DMS79 (cell line): Measurements from ENCODE around the gene ZNF865.
"Not testable (repeated sequence)": the region's sequence is repeated elsewhere in the genome, so short reads cannot be mapped to it uniquely, and the experiment has no call there.

Source experiments
- DNase-seq: peaks from one replicate; lab custom pipeline; 2025; lab: John Stamatoyannopoulos, UW

The ZNF865 gene

DNA sequence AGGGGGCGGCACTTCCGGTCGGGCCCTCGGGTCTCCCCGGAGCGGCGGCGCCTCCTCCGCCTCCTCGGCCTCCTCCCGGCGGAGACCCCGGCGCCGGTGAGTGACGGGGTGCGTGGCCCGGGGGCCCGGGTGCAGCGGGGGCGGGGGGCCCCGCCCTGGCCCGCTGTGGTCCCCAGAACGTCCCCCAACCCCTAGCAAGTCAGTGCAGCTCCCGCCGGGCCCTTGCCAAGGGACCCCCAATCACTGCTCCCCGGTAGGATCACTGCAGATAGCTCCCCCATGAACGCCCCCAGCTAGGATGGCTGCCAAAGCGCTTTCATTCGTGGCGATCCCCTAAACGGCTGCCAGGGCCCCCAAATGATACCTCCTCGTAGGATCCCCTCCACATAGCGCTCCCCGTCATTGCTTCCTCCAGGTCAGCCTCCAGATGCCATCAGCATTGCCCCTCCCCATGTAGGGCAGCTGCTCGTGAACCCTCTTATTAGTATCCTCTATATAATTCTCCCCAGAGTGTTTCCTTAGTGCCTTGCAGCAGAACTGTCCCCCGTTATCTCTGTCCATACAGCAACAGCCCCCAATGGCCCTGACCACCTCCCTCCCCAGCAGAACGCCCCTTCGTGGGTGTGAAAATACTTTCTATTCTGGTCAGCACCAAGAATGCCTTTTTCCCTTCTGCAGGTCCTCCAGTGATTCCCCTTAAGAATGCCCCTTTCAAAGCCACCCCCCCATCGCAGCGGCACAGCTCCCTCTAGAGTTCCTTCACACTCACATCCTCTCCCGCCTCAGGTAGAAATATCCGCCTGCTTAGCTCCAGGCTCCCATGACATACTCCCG lies at the start of gene ZNF865:
ZNF865 (plus strand) TSS at position 11 of the 834 bp plus-strand sequence. CDS start 7,972 bp downstream, outside the sequence.
- peak; percentile 21 for DNase-seq

DNA sequence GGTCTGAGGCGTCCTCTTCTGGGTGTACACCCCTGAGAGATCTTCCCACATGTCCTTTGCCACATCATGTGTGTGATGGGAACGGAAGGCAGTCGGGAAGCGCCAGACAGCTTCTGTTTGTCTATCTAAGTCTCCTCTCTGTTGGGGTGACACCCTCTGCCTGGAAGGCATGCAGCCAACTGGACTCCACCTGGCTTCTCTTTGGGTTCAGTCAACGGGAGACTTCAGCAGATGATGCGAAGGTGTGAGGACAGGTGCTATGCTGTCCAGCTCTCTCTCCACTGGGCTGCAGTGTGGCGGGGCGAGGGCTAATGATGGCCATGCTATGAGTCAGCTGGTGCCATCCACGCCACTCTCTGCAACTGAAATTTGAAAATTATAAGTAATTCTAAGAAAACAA lies 45.8 kb upstream of the ZNF865 start:
- no peak for DNase-seq

DNA sequence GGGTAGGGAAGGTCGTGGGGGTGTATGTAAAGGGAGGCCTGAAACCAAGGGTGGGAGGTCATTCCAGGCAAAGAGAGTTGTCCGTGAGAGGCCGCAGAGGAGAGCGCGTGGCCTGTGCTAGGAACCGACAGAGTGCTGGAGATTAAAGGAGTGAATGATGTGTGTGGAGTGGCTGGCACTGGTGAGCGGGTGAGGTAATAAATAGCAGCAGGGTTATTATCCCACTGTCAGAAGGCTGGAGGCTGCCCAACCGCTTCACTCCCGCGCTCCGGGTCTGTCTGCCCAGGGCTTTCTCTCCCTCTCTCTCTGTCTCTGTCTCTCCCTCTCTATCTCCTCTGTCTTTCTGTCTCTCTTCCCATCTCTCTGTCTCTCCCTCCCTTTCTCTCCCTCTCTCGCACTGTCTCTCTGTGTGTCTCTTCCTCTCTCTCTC lies 42.2 kb upstream of the ZNF865 start:
- no peak for DNase-seq

DNA sequence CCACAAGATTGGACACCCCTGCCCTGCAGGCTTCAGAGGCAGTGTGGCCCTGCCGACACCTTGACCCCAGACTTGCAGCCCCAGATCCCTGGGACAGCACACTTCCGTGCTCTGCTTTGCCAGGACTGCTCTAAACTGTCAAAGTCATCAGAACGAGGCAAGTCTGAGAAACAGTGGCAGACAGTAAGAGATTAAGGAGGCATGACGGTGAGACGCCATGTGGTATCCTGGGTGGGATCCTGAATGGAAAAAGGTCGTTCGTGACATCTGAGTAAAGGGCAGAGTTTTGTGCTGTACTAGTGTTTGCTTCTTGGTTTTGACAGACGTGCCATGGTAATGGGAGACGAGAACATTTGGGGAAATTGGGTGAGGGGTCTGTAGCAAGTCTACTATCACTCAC lies 38.6 kb upstream of the ZNF865 start:
- DNase-seq = no peak

DNA sequence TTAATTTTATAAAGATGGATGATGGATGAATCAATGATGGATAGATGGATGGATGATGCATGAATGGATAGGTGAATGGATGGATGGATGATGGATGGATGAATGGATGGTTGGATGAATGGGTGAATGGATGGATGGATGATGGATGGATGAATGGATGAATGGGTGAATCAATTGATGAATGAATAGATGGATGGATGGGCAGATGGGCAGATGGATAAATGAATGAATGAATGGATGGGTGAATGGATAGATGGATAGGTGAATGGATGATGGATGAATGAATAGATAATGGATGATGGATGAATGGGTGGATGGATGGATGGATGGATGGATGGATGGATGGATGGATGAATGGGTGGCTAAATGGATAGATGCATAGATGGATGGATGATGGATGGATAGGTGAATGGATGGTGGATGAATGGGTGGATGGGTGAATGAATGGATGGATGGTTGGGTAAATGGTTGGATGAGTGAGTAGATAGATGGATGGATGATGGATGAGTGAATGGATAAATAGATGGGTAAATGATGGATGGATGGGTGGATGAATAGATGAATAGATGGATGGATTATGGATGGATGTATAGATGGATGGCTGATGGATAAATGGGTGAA lies 37.6 kb upstream of the ZNF865 start:
- DNase-seq = no peak

DNA sequence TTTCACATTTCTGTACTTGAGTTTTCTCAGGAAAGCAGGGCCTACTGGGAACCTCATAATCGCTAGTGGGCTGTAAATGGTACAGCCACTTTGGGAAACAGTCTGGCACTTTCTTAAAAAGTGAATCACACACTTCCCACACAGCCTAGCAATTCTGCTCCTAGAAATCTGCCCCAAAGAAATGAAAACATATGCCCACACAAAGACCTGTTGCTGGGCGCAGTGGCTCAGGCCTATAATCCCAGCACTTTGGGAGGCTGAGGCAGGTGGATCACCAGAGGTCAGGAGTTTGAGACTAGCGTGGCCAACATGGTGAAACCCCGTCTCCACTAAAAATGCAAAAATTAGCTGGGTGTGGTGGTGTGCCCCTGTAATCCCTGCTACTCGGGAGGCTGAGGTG lies 36.0 kb upstream of the ZNF865 start:
- DNase-seq = not testable (repeated sequence)

DNA sequence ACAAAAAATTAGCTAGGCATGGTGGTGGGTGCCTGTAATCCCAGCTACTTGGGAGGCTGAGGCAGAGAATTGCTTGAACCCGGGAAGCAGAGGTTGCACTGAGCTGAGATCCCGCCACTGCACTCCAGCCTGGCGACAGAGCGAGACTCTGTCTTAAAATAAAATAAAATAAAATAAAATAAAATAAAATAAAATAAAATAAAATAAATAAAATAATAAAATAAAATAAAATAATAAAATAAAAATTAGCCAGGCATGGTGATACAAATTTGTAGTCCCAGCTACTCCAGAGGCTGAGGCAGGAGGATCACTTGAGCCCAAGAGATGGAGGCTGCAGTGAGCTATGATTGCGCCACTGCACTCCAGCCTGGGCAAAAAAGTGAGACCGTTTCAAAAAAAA lies 31.5 kb upstream of the ZNF865 start:
- not testable (repeated sequence) for DNase-seq

DNA sequence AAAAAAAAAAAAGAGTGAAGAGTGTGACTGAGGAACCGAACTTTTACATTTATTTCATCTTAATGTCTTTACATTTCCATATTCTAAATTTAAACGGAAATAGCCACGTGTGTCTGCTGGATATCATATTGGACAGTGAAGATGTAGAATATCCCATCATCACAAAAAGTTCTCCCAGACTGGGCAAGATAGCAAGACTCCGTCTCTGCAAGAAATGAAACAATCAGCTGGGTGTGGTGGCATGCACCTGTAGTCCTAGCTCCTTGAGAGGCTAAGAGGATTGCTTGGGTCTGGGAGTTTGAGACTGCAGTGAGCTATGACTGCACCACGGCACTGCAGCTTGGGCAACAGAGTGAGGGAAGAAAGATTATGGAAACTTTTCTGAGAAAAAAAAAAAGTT lies 28.7 kb upstream of the ZNF865 start:
- DNase-seq = no peak

DNA sequence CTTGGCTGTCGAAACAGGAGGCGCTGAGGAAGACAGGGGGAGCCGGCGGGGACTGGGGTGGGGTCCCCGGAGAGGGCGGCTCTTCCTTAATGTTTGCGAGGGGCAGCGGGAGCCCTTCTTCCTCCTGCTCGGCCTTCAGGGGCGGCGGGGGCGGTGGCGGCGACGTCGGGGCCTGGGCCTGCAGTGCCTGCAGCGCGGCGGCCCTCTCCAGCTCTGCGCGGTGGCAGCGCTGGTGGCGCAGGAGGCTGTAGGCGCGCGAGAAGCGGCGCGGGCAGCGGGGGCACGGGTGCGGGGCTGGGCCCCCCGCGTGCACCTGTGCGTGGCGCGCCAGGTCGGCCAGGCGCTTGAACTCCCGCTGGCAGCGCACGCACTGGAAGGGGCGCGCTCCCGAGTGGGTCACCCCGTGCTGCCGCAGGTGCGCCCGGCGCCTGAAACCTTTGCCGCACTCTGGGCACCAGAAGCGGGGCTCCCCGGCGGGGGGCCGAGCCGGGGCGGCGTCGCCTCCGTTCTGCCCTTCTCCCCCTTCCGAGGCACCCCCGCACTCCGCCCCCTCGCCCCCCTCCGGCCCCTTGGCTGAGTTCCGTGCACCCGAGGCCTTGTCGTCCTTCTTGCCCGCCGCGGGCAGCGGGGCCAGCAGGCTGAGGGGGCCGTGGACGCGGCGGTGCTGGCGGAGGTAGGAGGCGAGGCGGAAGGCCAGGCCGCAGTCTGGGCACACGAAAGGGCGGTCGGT lies 27.3 kb upstream of the ZNF865 start:
- no peak for DNase-seq

DNA sequence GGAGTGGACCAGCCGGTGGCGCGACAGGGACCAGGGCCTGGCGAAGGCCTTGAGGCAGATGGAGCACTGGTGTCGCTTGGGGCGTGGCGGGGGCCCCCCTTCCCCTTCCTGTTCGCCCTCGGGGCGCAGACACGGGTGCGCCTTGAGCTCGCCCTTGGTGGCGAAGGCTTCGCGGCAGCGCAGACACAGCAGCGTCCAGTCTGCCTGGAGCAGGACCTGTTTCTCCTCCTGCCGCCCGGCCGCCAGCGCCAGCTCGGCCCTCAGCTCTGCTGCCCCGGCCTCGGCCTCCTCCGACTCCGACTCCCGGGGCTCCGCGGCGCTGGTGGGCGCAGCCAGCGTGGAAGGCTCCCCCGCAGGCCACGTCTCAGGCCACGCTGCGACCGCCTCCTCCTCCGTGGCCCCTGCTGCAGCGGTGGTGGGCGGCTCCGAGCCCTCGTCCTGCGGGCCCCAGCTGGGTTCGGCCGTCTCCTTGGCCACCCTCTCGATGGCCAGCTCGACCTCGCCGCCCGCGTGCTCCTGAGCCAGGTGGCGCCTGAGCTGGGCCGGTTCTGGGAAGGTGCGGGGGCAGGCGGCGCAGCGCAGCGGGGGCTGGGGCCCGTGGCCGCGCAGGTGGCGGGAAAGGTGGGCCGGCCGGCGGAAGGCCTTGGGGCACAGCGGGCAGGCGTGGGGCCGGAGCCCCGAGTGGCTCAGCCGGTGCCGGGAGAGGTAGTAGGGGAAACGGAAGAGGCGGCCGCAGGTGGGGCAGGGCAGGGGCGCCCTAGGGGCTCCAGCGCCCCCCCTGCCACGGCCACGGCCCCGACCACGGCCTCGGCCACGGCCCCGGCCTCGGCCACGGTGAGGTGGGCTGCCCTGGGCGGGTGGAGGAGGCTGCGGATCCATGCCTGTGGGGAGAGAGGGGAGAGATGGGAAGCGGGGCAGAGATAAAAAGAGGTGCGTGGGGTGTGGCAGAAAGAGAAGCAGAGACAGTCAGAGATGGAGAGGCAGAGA lies 26.4 kb upstream of the ZNF865 start:
- DNase-seq = no peak

DNA sequence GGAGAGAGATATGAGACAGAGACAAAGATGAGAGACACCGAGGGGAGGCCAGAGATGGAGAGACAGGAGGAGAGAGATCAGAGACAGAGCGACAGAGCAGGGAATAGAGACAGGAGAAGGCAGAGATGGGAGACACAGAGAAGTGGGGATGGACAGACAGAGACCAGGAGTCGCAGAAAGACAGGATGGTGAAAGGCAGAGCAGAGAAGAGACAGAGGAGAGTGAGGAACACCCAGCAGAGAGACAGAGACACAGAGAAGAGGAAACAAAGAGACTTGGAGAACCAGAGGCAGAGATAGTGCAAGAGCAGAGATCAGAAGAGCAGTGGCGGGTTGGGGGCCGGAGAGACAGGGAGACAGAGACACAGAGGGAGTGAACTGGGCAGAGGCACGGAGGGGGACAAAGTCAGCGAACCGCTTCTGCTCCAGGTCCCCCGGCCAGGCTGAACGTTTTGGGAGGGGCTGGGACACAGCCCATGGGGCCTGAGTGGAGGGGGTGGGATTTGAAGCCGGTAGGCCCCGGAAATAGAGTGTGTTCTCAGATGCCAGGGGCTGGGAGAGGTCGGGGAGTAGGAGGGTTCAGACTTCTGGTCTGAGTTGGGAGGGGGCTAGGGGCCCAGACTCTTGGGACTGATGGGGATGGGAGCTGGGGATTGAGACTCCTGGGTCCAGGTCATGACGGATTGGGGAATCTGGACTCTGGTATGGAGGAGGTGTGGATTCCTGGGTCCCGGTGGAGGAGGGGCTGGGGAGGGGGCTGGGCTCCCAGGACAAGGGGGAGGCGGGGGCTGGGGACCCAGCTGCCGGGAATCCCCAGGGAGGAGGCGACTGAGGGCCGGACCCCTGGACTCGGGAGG lies 25.5 kb upstream of the ZNF865 start:
- no peak for DNase-seq

DNA sequence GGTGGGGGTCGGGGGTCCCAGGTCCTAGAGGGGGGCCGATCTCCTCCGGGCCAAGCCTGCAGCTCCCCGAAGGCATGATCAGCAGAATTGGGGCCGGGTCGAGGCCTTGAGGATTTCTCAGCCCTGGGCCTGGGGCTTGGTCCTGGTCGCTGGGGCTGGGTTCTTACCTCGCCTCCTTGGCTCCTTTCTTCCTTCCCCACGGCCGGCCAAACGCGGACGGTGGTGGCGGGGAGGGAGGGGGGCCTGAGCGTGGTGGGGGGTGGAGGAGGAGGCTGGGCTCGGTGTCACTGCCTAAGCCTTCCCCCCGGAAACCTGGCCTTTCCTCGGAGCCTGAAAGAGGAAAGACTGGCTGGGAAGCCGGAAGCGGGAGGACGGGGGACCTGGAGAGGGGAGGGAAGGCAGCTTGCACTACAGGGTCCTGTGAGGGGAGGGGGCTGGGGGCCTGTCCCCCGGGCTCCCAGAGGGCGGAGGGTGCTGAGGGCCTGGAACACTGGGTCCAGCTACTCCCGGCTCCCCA lies 24.8 kb upstream of the ZNF865 start, which contains the start of gene ZNF579:
ZNF579 (minus strand) TSS at position 221 of the 517 bp plus-strand sequence. CDS start 1,209 bp downstream, outside the sequence.
- DNase-seq = peak; percentile 80

DNA sequence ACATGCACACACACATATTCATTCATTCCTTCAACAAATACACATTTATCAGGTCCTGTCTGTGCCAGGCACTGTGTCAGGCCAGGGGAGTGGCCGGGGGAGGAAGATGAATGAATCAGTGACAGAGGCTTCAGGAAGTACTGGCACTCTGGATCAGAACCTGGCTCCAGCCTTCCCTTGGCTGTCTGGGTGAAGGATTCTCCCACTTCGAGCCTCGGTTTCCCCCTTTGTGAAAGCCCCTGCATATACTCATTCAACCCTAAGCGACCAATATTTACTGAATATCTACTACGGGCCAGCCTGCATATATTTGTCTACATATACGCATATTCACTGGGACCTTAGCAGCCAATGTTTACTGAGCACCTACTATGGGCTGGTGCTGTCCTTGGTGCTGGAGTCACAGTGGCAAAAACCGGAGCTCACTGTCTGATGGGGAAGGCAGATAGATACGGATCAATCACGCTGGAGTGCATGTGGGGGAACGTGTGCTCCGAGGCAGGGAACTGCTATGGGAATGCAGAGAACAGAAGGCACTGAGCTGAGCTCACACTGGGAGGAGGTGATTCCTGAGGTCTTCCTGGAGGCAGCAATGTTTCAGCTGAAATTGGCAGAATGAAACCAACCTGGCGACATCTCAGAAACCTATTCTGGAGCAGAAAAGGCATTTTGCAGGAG lies 24.2 kb upstream of the ZNF865 start:
- no peak for DNase-seq

DNA sequence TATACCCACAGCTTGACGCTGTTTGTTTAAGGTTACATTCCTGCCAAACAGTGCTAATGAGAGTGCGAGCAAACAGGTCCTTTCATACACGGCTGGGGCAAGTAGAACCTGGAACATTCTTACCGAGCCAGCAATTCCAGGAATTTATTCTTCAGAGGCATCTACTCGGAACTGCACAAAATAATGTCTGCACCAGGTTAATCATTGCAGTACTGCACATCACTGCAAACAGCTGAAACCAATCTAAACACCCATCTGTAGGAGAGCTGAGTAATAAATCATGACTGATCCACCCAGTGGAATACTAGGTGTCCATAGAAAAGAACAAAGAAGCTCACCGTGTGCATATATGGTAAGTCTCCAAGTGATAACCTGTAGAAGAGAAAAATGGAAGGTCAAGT lies 23.6 kb upstream of the ZNF865 start:
- DNase-seq = no peak

DNA sequence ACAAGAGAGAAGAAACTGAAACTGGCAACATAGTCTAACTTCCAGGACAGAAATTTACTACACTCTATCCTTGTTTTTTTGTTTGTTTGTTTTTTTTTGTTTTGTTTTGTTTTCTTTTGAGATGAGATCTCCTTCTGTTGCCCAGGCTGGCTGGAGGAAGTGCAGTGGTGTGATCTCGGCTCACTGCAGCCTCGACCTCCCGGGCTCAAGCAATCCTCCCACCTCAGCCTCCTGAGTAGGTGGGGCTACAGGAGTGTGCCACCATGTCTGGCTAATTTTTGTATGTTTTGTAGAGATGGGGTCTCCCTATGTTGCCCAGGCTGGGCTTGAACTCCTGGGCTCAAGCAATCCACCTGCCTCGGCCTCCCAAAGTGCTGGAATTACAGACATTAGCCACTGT lies 23.2 kb upstream of the ZNF865 start:
- DNase-seq = not testable (repeated sequence)

DNA sequence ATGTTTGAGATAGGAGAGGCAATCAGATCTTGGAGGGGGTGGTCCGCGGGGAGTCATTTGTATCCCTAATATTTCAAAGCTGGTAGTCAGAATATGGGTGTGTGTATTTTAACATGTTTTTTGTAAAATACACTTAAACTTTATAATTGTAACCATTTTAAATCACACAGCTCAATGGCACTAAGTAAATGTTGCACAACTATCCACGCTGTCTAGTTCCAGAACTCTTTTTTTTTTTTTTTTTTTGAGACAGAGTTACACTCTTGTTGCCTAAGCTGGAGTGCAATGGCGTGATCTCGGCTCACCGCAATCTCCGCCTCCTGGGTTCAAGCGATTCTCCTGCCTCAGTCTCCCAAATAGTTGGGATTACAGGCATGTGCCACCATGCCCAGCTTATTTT lies 21.6 kb upstream of the ZNF865 start:
- not testable (repeated sequence) for DNase-seq

DNA sequence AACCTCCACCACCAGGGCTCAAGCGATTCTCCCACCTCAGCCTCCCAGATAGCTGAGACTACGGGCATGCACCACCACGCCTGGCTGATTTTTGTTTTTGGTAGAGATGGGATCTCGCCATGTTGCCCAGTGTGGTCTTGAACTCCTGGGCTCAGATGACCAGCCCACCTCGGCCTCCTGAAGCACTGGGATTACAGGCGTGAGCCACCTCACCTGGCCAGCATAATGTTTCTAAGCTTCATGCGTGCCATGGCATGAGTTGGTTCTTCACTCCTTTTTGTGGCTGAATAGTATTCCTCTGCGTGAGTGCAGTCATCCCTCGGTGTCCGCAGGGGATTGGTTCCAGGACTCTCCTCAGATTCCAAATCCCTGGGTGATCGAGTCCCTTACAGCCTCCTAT lies 20.6 kb upstream of the ZNF865 start:
- DNase-seq = no peak

DNA sequence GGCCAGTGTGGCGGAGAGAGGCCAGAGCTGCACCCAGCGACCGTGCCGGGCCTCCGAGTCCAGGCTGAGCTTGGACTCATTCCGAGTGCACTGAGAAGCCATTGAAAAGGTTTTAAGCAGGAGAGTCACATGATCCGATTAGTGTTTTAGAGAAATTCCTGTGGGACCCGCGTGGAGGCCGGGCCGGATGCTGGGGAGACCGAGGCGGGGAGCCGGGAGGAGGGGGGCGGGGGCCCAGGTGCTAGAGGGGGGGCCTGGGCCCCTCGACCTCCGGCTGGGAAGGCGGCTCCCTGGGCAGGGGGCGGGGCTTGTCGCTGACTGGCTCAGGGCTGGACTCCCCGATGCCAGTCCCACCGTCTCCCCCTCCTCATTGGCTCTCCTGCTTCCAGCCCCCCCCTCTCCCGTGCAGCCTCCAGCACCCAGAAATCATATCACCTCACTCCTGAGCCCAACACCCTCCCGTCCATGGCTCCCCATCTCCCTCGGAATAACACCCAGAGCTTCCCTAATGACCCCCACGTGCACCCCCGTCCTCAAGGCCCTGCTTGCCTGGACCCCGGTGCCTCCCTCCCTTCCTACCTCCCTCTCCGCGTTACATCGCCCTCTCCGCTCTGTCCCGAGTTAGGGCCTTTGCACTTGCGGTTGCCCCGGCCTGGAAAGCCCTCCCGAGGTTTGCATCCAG lies 19.6 kb upstream of the ZNF865 start:
- DNase-seq = peak; percentile 21
